Measurements from ENCODE around the gene MARK2. TPM values are rescaled to one million over a fixed set of nuclear protein-coding genes. Genes with fewer than 3 reads are reported as not detected.

MARK2 gene
- total and polyA plus RNA-seq, 8 donors = 11.7 to 30.8 (median 21.1) TPM

DNA sequence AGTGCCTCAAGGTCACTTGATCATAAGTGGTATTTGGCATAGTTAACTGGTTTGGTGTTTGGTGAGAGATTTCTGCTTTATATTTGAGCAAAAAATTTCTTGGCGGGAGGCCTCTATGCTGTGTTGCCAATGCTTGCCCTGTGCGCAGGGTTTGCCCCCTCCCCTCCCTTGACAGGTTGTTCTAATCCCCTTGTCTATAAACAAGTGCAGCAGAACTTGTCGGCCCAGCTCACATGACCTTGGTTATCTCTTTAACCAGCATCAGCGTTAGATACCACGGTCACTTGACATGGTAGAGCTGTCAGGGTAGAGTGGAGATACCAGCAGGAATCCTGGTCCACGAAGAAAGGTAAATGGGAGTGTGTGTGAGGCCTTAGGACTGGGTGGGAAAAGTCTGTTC lies 35.6 kb downstream of the MARK2 start:
- H3K9me3 ChIP-seq = no peaks in the 10 kb centered on the region
- peak in 3 of 4 donors; percentile 21 to 61 (median 25) for ATAC-seq
- H3K4me3 ChIP-seq = no peak overlapping the region
- WGBS, 2 donors = 8 to 16% methylated on average over 6 of the region's 6 CpGs
- DNase-seq = peak in 4 of 6 donors; percentile 55 to 63 (median 60)
- TF ChIP-seq, protein P1, sequence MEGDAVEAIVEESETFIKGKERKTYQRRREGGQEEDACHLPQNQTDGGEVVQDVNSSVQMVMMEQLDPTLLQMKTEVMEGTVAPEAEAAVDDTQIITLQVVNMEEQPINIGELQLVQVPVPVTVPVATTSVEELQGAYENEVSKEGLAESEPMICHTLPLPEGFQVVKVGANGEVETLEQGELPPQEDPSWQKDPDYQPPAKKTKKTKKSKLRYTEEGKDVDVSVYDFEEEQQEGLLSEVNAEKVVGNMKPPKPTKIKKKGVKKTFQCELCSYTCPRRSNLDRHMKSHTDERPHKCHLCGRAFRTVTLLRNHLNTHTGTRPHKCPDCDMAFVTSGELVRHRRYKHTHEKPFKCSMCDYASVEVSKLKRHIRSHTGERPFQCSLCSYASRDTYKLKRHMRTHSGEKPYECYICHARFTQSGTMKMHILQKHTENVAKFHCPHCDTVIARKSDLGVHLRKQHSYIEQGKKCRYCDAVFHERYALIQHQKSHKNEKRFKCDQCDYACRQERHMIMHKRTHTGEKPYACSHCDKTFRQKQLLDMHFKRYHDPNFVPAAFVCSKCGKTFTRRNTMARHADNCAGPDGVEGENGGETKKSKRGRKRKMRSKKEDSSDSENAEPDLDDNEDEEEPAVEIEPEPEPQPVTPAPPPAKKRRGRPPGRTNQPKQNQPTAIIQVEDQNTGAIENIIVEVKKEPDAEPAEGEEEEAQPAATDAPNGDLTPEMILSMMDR (IDR thresholded peaks at IDR 0.05) = no peak
- H3K27ac ChIP-seq = peak overlapping the region; percentile 21 to 78 (median 59)
- H3K36me3 ChIP-seq = no peaks in the 10 kb centered on the region
- no peak for FAIRE-seq
- H3K4me1 ChIP-seq = peaks cover 33 to 55% (median 49%) of the 10 kb centered on the region in 3 donors
- intact Hi-C loops (cut with DNase I) = loop anchor here in 1 of 3 donors (5.0 kb wide), 1 partner anchor 37 kb away; the partner anchor contains the start of gene MARK2
- no peaks in the 10 kb centered on the region for H3K27me3 ChIP-seq

DNA sequence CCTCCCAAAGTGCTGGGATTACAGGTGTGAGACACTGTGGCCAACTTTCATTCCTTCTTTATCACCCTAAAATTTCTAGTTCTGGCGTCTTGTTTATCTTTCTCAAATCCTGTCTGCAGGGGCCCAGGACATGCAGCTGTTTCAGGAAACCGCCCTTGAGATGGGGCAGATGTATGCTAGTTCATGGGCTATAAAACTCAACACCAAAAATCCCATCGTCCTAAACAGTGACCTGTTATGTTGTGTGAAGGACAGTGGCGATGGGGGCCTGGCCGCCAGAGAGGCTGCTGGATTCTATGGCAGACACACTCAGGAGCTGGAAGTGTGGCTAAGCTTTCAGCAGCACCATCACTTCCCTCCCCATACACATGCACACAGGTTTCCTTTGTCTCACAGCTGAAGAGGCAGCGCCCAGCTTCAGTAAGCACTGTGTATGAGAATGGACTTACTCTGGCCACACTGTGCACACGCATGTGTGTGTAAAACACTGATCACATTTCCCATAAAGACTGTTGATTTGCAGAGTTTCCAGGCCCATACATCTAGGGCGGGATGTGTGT lies 36.7 kb downstream of the MARK2 start:
- H3K27me3 ChIP-seq = no peaks in the 10 kb centered on the region
- intact Hi-C loops (cut with DNase I) = no loop called here
- 81 to 82% methylated on average over 8 of the region's 8 CpGs for WGBS, 2 donors
- H3K9me3 ChIP-seq = no peaks in the 10 kb centered on the region
- no peaks in the 10 kb centered on the region for H3K36me3 ChIP-seq
- ATAC-seq (no peak), FAIRE-seq (no peak), DNase-seq (no peak)
- H3K4me1 ChIP-seq = peaks cover 27 to 49% (median 38%) of the 10 kb centered on the region in 3 donors
- no peak overlapping the region for H3K4me3 ChIP-seq
- TF ChIP-seq, protein P1 (IDR thresholded peaks at IDR 0.05) = no peak
- H3K27ac ChIP-seq = peak overlapping the region; percentile 21 to 78 (median 59)

GRCh38 chr11:63876616-63877015 lies 37.7 kb downstream of the MARK2 start:
- intact Hi-C loops (cut with DNase I) = no loop called here
- no peak overlapping the region for H3K4me3 ChIP-seq
- no peak for FAIRE-seq
- no peak for DNase-seq
- no peak overlapping the region for H3K27ac ChIP-seq
- no peak for ATAC-seq
- no peaks in the 10 kb centered on the region for H3K36me3 ChIP-seq
- H3K9me3 ChIP-seq = no peaks in the 10 kb centered on the region
- TF ChIP-seq, protein P1 (IDR thresholded peaks at IDR 0.05) = no peak
- 92 to 97% methylated on average over 6 of the region's 6 CpGs for WGBS, 2 donors
- H3K4me1 ChIP-seq = peaks cover 25 to 43% (median 33%) of the 10 kb centered on the region in 3 donors
- no peaks in the 10 kb centered on the region for H3K27me3 ChIP-seq

- intact Hi-C loops (cut with DNase I) = no loop called here
- no peak for FAIRE-seq
- ATAC-seq = peak in 3 of 4 donors; percentile 15 to 36 (median 21)
- Histone ChIP-seq H3K27me3 (no peaks in the 10 kb centered on the region), H3K27ac (no peak overlapping the region), H3K4me1 (peaks cover 25 to 33% (median 28%) of the 10 kb centered on the region in 3 donors), H3K36me3 (no peaks in the 10 kb centered on the region), H3K9me3 (no peaks in the 10 kb centered on the region), H3K4me3 (no peak overlapping the region)
- 45 to 49% methylated on average over 6 of the region's 6 CpGs for WGBS, 2 donors
- DNase-seq = no peak
- TF ChIP-seq, protein P1 (IDR thresholded peaks at IDR 0.05) = no peak
Measured at GRCh38 chr11:63877658-63878241, 38.8 kb downstream of the MARK2 start.

All from pancreas (tissue), 10 donors.